Measurements from ENCODE around the gene PEX6. TPM values are rescaled to one million over a fixed set of nuclear protein-coding genes. Genes with fewer than 3 reads are reported as not detected.

The PEX6 gene
- total and polyA plus RNA-seq, 2 experiments from 2014 or later, result 6.5 to 25.1 TPM

DNA sequence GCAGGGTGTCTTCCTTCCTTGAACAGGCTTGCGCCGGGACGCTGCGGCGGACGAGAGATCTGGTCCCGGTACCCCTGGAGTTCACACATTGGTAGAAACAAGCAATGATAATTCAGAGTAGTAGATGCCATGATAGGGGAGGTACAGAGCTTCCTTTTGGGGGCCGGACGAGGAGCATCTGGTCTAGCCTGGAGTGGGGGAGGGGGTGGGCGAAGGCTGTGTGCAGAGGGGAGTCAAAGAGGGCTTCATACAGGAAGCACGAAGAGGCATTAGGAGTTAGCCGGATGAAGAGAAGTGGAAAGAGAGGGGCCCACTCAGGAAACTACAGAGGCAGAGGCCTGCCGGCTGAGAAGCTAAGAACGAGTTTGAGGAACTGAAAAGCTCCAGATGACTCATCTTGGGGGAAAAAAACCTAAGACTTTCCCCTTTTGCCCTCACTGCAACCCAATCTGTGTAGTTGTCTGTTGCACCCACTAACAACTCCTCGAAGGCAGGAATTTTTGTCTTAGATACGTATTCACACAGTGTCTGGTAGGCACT is 49.1 kb downstream of the PEX6 start:
- Histone ChIP-seq H3K9me2 (ENCODE audit: insufficient read depth) (no peaks in the 10 kb centered on the region), H3F3A (replicated peaks; ENCODE audit: low read depth) (peaks cover 39% of the 10 kb centered on the region), H3K4me3 (peak overlapping the region; percentile 82), H3K4me2 (peak overlapping the region; percentile 92), H3K4me1 (ENCODE audit: insufficient read depth) (peaks cover 26% of the 10 kb centered on the region), H3K36me3 (ENCODE audit: insufficient read depth) (peaks cover 14% of the 10 kb centered on the region), H3K27ac (ENCODE audit: low read depth) (peak overlapping the region; percentile 96), H4K20me1 (replicated peaks; ENCODE audit: insufficient read depth) (peaks cover 15% of the 10 kb centered on the region; the same call in 1 of the 2 replicates), H3K27me3 (ENCODE audit: insufficient read depth) (no peaks in the 10 kb centered on the region), H2AFZ (no peak overlapping the region; the same call in none of the 2 replicates), H3K79me2 (replicated peaks; ENCODE audit: insufficient read depth) (peaks cover 45% of the 10 kb centered on the region)
- TF ChIP-seq ZNF114 (CRISPR knock-in tag; IDR thresholded peaks at IDR 0.05), result no peak
- TF ChIP-seq, protein P1, sequence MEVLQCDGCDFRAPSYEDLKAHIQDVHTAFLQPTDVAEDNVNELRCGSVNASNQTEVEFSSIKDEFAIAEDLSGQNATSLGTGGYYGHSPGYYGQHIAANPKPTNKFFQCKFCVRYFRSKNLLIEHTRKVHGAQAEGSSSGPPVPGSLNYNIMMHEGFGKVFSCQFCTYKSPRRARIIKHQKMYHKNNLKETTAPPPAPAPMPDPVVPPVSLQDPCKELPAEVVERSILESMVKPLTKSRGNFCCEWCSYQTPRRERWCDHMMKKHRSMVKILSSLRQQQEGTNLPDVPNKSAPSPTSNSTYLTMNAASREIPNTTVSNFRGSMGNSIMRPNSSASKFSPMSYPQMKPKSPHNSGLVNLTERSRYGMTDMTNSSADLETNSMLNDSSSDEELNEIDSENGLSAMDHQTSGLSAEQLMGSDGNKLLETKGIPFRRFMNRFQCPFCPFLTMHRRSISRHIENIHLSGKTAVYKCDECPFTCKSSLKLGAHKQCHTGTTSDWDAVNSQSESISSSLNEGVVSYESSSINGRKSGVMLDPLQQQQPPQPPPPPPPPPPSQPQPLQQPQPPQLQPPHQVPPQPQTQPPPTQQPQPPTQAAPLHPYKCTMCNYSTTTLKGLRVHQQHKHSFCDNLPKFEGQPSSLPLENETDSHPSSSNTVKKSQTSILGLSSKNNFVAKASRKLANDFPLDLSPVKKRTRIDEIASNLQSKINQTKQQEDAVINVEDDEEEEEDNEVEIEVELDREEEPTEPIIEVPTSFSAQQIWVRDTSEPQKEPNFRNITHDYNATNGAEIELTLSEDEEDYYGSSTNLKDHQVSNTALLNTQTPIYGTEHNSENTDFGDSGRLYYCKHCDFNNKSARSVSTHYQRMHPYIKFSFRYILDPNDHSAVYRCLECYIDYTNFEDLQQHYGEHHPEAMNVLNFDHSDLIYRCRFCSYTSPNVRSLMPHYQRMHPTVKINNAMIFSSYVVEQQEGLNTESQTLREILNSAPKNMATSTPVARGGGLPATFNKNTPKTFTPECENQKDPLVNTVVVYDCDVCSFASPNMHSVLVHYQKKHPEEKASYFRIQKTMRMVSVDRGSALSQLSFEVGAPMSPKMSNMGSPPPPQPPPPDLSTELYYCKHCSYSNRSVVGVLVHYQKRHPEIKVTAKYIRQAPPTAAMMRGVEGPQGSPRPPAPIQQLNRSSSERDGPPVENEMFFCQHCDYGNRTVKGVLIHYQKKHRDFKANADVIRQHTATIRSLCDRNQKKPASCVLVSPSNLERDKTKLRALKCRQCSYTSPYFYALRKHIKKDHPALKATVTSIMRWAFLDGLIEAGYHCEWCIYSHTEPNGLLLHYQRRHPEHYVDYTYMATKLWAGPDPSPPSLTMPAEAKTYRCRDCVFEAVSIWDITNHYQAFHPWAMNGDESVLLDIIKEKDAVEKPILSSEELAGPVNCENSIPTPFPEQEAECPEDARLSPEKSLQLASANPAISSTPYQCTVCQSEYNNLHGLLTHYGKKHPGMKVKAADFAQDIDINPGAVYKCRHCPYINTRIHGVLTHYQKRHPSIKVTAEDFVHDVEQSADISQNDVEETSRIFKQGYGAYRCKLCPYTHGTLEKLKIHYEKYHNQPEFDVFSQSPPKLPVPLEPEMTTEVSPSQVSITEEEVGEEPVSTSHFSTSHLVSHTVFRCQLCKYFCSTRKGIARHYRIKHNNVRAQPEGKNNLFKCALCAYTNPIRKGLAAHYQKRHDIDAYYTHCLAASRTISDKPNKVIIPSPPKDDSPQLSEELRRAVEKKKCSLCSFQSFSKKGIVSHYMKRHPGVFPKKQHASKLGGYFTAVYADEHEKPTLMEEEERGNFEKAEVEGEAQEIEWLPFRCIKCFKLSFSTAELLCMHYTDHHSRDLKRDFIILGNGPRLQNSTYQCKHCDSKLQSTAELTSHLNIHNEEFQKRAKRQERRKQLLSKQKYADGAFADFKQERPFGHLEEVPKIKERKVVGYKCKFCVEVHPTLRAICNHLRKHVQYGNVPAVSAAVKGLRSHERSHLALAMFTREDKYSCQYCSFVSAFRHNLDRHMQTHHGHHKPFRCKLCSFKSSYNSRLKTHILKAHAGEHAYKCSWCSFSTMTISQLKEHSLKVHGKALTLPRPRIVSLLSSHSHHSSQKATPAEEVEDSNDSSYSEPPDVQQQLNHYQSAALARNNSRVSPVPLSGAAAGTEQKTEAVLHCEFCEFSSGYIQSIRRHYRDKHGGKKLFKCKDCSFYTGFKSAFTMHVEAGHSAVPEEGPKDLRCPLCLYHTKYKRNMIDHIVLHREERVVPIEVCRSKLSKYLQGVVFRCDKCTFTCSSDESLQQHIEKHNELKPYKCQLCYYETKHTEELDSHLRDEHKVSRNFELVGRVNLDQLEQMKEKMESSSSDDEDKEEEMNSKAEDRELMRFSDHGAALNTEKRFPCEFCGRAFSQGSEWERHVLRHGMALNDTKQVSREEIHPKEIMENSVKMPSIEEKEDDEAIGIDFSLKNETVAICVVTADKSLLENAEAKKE (CRISPR knock-in tag; IDR thresholded peaks at IDR 0.05), result no peak
- Mint-ChIP-seq H3K9me3 (no peaks in the 10 kb centered on the region; the same call in 2 of the 3 replicates), H3K36me3 (ENCODE audit: low read depth) (peaks cover 39% of the 10 kb centered on the region), H3K27me3 (ENCODE audit: insufficient read depth, low read depth, poor library complexity) (peaks cover 19% of the 10 kb centered on the region), H3K27ac (peak overlapping the region; percentile 98), H3K4me3 (peak overlapping the region; percentile 93), H3K4me1 (peaks cover 28% of the 10 kb centered on the region)
- no peak for DNase-seq (ENCODE audit: low spot score)
- peak; percentile 24 for ATAC-seq

DNA sequence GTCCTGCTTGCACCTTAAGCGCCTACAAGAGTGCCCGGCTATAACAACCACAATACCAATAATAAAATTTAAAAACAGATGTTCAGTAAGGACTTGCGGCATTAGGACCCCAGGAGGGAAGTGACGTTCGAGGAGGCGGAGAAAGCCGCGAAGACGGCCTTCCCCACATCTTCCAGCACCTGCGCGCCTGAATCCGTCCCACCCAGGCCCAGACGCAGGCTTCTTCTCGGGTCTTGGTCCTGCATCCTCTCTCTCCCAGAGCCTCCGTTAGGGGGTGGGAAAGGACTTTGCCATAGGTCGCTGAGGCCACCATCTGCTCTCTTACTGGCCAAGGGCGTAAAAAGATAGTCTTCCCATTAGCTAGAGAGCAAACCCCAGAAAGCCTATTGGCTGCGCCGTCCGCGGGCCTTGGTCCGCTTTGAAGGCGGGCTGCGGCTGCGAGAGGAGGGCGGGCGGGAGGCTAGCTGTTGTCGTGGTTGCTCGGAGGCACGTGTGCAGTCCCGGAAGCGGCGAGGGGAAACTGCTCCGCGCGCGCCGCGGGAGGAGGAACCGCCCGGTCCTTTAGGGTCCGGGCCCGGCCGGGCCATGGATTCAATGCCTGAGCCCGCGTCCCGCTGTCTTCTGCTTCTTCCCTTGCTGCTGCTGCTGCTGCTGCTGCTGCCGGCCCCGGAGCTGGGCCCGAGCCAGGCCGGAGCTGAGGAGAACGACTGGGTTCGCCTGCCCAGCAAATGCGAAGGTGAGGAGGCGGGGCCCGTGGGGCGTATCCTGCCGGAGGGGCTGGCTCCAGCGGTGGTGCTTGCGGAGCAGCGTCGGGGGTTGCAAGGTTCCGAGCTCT is 49.8 kb downstream of the PEX6 start, which contains the start of gene CNPY3:
CNPY3 (plus strand) TSS at position 495 of the 835 bp plus-strand sequence; CDS start at position 586, 91 bp downstream.
- H3F3A ChIP-seq (replicated peaks; ENCODE audit: low read depth), result peaks cover 36% of the 10 kb centered on the region
- no peak for TF ChIP-seq ZNF331 (CRISPR knock-in tag; IDR thresholded peaks at IDR 0.05; ENCODE audit: low read depth)
- TF ChIP-seq STAT1 (IDR thresholded peaks at IDR 0.05; ENCODE audit: unreplicated experiment), result no peak
- peak; percentile 68 for TF ChIP-seq POLR2AphosphoS5 (IDR thresholded peaks at IDR 0.05; ENCODE audit: low read depth)
- TF ChIP-seq NANOG (IDR thresholded peaks at IDR 0.05; ENCODE audit: borderline replicate concordance), result no peak
- TF ChIP-seq, protein P2, sequence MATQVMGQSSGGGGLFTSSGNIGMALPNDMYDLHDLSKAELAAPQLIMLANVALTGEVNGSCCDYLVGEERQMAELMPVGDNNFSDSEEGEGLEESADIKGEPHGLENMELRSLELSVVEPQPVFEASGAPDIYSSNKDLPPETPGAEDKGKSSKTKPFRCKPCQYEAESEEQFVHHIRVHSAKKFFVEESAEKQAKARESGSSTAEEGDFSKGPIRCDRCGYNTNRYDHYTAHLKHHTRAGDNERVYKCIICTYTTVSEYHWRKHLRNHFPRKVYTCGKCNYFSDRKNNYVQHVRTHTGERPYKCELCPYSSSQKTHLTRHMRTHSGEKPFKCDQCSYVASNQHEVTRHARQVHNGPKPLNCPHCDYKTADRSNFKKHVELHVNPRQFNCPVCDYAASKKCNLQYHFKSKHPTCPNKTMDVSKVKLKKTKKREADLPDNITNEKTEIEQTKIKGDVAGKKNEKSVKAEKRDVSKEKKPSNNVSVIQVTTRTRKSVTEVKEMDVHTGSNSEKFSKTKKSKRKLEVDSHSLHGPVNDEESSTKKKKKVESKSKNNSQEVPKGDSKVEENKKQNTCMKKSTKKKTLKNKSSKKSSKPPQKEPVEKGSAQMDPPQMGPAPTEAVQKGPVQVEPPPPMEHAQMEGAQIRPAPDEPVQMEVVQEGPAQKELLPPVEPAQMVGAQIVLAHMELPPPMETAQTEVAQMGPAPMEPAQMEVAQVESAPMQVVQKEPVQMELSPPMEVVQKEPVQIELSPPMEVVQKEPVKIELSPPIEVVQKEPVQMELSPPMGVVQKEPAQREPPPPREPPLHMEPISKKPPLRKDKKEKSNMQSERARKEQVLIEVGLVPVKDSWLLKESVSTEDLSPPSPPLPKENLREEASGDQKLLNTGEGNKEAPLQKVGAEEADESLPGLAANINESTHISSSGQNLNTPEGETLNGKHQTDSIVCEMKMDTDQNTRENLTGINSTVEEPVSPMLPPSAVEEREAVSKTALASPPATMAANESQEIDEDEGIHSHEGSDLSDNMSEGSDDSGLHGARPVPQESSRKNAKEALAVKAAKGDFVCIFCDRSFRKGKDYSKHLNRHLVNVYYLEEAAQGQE (IDR thresholded peaks at IDR 0.05; ENCODE audit: unreplicated experiment), result no peak
- TF ChIP-seq, protein P3, sequence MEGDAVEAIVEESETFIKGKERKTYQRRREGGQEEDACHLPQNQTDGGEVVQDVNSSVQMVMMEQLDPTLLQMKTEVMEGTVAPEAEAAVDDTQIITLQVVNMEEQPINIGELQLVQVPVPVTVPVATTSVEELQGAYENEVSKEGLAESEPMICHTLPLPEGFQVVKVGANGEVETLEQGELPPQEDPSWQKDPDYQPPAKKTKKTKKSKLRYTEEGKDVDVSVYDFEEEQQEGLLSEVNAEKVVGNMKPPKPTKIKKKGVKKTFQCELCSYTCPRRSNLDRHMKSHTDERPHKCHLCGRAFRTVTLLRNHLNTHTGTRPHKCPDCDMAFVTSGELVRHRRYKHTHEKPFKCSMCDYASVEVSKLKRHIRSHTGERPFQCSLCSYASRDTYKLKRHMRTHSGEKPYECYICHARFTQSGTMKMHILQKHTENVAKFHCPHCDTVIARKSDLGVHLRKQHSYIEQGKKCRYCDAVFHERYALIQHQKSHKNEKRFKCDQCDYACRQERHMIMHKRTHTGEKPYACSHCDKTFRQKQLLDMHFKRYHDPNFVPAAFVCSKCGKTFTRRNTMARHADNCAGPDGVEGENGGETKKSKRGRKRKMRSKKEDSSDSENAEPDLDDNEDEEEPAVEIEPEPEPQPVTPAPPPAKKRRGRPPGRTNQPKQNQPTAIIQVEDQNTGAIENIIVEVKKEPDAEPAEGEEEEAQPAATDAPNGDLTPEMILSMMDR (conservative IDR thresholded peaks at IDR 0.05; ENCODE audit: low read depth in 2 of 2), result no peak

More for the DNA sequence above, 49.8 kb downstream of the PEX6 start, which contains the start of gene CNPY3:
- ATAC-seq (peak; percentile 88), DNase-seq (ENCODE audit: low spot score) (peak; percentile 98)
- Mint-ChIP-seq H3K4me3 (peak within 1 kb of the TSS; percentile 93), H3K27me3 (ENCODE audit: insufficient read depth, low read depth, poor library complexity) (peaks cover 19% of the 10 kb centered on the region), H3K4me1 (peaks cover 28% of the 10 kb centered on the region), H3K36me3 (ENCODE audit: low read depth) (peaks cover 32% of the 10 kb centered on the region), H3K27ac (peak within 1 kb of the TSS; percentile 98), H3K9me3 (no peaks in the 10 kb centered on the region; the same call in 2 of the 3 replicates)
- H3K27me3 ChIP-seq (ENCODE audit: insufficient read depth), result no peaks in the 10 kb centered on the region
- peaks cover 42% of the 10 kb centered on the region for H3K79me2 ChIP-seq (replicated peaks; ENCODE audit: insufficient read depth)
- peak within 1 kb of the TSS; percentile 82 for H3K4me3 ChIP-seq
- H3K9me2 ChIP-seq (ENCODE audit: insufficient read depth), result no peaks in the 10 kb centered on the region
- peak within 1 kb of the TSS; percentile 92 for H3K4me2 ChIP-seq
- peaks cover 11% of the 10 kb centered on the region for H3K36me3 ChIP-seq (ENCODE audit: insufficient read depth)
- H3K4me1 ChIP-seq (ENCODE audit: insufficient read depth), result peaks cover 26% of the 10 kb centered on the region
- H4K20me1 ChIP-seq (replicated peaks; ENCODE audit: insufficient read depth), result peaks cover 15% of the 10 kb centered on the region; the same call in 1 of the 2 replicates
- H2AFZ ChIP-seq, result peak within 1 kb of the TSS; percentile 25
- H3K27ac ChIP-seq (ENCODE audit: low read depth), result peak within 1 kb of the TSS; percentile 96

Measured in GM23338 (cell line).